ENCODE data around the gene MSL3B.

GRCh38 chr2:233915128-233915527, 46.9 kb upstream of the MSL3B start:
- TF ChIP-seq CTCF (IDR thresholded peaks at IDR 0.05) (no peak), POLR2A (IDR thresholded peaks at IDR 0.05) (no peak)

Measured in adrenal gland (tissue), 5 donors.